IPS-18c (cell line): ENCODE measurements around the gene ALKBH3.

Source experiments
- H3K4me3 ChIP-seq: 2 replicates; pipeline ENCODE4 v1.7.0; 2013; ENCODE audit warnings: low read depth, mild to moderate bottlenecking, low read length, moderate library complexity; ENCODE audit not compliant: insufficient read depth
- H3K9me3 ChIP-seq: one replicate; pipeline ENCODE4 v1.6.1; 2013; ENCODE audit warnings: mild to moderate bottlenecking, low read length, moderate library complexity; ENCODE audit not compliant: control insufficient read depth, insufficient read depth

Gene ALKBH3

GRCh38 chr11:43874078-43874477 is 6.6 kb upstream of the ALKBH3 start:
- Histone ChIP-seq H3K9me3 (no peaks in the 10 kb centered on the region), H3K4me3 (no peak overlapping the region)

- Histone ChIP-seq H3K4me3 (no peak overlapping the region), H3K9me3 (no peaks in the 10 kb centered on the region)
Measured at GRCh38 chr11:43874738-43875137, 5.9 kb upstream of the ALKBH3 start.

GRCh38 chr11:43879789-43880639 is 617 bp upstream of the ALKBH3 start:
- H3K9me3 ChIP-seq: no peaks in the 10 kb centered on the region

GRCh38 chr11:43892851-43893250 is 12.2 kb downstream of the ALKBH3 start:
- H3K9me3 ChIP-seq: no peaks in the 10 kb centered on the region
- H3K4me3 ChIP-seq: no peak overlapping the region

More at GRCh38 chr11:43879789-43880639, 617 bp upstream of the ALKBH3 start:
- peak overlapping the region; percentile 81 for H3K4me3 ChIP-seq

- Histone ChIP-seq H3K4me3 (no peak overlapping the region), H3K9me3 (no peaks in the 10 kb centered on the region)
Measured at GRCh38 chr11:43894546-43894945, 13.9 kb downstream of the ALKBH3 start.

GRCh38 chr11:43895601-43896000 is 15.0 kb downstream of the ALKBH3 start:
- H3K4me3 ChIP-seq: no peak overlapping the region
- H3K9me3 ChIP-seq: no peaks in the 10 kb centered on the region

- H3K4me3 ChIP-seq: no peak overlapping the region
- no peaks in the 10 kb centered on the region for H3K9me3 ChIP-seq
Measured at GRCh38 chr11:43898574-43898973, 17.9 kb downstream of the ALKBH3 start.

GRCh38 chr11:43899094-43899493 is 18.5 kb downstream of the ALKBH3 start:
- Histone ChIP-seq H3K9me3 (no peaks in the 10 kb centered on the region), H3K4me3 (no peak overlapping the region)

- H3K4me3 ChIP-seq: no peak overlapping the region
- no peaks in the 10 kb centered on the region for H3K9me3 ChIP-seq
Measured at GRCh38 chr11:43901551-43901950, 20.9 kb downstream of the ALKBH3 start.

- H3K9me3 ChIP-seq: no peaks in the 10 kb centered on the region
- no peak overlapping the region for H3K4me3 ChIP-seq
Measured at GRCh38 chr11:43903078-43903477, 22.4 kb downstream of the ALKBH3 start.

- Histone ChIP-seq H3K4me3 (no peak overlapping the region), H3K9me3 (no peaks in the 10 kb centered on the region)
Measured at GRCh38 chr11:43903969-43904368, 23.3 kb downstream of the ALKBH3 start.

GRCh38 chr11:43904742-43905535 is 24.3 kb downstream of the ALKBH3 start:
- Histone ChIP-seq H3K4me3 (no peak overlapping the region), H3K9me3 (no peaks in the 10 kb centered on the region)

- H3K9me3 ChIP-seq: no peaks in the 10 kb centered on the region
- H3K4me3 ChIP-seq: no peak overlapping the region
Measured at GRCh38 chr11:43905813-43906241, 25.2 kb downstream of the ALKBH3 start.

- H3K4me3 ChIP-seq: no peak overlapping the region
- H3K9me3 ChIP-seq: no peaks in the 10 kb centered on the region
Measured at GRCh38 chr11:43907028-43907975, 26.7 kb downstream of the ALKBH3 start.

GRCh38 chr11:43908191-43908590 is 27.6 kb downstream of the ALKBH3 start:
- no peaks in the 10 kb centered on the region for H3K9me3 ChIP-seq
- H3K4me3 ChIP-seq: no peak overlapping the region

GRCh38 chr11:43908683-43909082 is 28.1 kb downstream of the ALKBH3 start:
- Histone ChIP-seq H3K4me3 (no peak overlapping the region), H3K9me3 (no peaks in the 10 kb centered on the region)

GRCh38 chr11:43913829-43914380 is 33.3 kb downstream of the ALKBH3 start:
- Histone ChIP-seq H3K9me3 (no peaks in the 10 kb centered on the region), H3K4me3 (no peak overlapping the region)
